Ovary (tissue), 9 donors: ENCODE data around the gene CACNG1. TPM values are rescaled to one million over a fixed set of nuclear protein-coding genes. Genes with fewer than 3 reads are reported as not detected.

Experiments used
- DNase-seq, 5 donors: peaks; one replicate each; pipeline ENCODE4 v3.0.0-alpha.2; 2019 to 2020
- H3K27ac ChIP-seq, 2 donors: fragments of 200-600 bp; one replicate each; pipeline versions ENCODE4 v1.5.1 to v1.8.0; 2019 to 2022
- H3K27me3 ChIP-seq: fragments of 200-600 bp; one replicate; pipeline ENCODE4 v1.8.0; 2022
- H3K36me3 ChIP-seq: fragments of 200-600 bp; sonication (generic); one replicate; pipeline ENCODE4 v1.5.1; 2019
- H3K4me1 ChIP-seq: one replicate; pipeline ENCODE4 v1.8.1; 2013; ENCODE audit warnings: mild to moderate bottlenecking, moderate library complexity; ENCODE audit not compliant: insufficient read depth
- H3K4me3 ChIP-seq: fragments of 200-600 bp; sonication (generic); one replicate; pipeline ENCODE4 v1.5.1; 2017
- H3K9me3 ChIP-seq, 2 donors: fragments of 200-600 bp in 1 of 2; sonication (generic) in 1 of 2; one replicate each; pipeline versions ENCODE4 v1.5.1 to v1.8.1; 2013 to 2019; ENCODE audit warnings: mild to moderate bottlenecking in 1 of 2, moderate library complexity in 1 of 2
- EP300 ChIP-seq: sonication (generic); formaldehyde crosslinking; IDR thresholded peaks from one replicate; pipeline ENCODE4 v1.6.1; 2017; ENCODE audit warnings: antibody characterized with exemption
- POLR2A ChIP-seq: fragments of 450-650 bp; IDR thresholded peaks from one replicate; pipeline ENCODE4 v1.6.1; 2017; ENCODE audit warnings: antibody characterized with exemption, mild to moderate bottlenecking, moderate library complexity
- intact Hi-C, 4 donors: fragments of 100-400 bp; cut with DNase I; formaldehyde crosslinking; loops; one replicate each; pipeline versions ENCODE4 v1.11.0 to v1.15.1; 2022 to 2023
- polyA plus RNA-seq, 2 donors: library from polyadenylated mRNA; stranded (reverse); fragments of 200-250 nt in 1 of 2; fragments of 350-450 nt in 1 of 2; fragmentation: Illumina TruSeq in 1 of 2; extraction: RNeasy Lipid Tissue Mini Kit (QIAGEN cat#74804) in 1 of 2; gene quantifications; one replicate each; pipeline ENCODE4 v1.2.3, GENCODE V29; 2013 to 2014
- total RNA-seq, 7 donors: library from RNA; depleted of rRNA in 2 of 7; stranded (reverse); fragments of >200 nt in 2 of 7; fragmentation: NEBNext Ultra II Directional in 3 of 7; extraction: Animal tissue kit (Norgen Biotek cat#: 25700) in 3 of 7; gene quantifications; one replicate each; pipeline versions ENCODE4 v1.1.0 to v1.2.4, GENCODE V29; 2016 to 2023
- TF ChIP-seq, protein P1 (sequence below), 3 donors: fragments of 450-650 bp in 2 of 3; fragments of 200-600 bp in 1 of 3; IDR thresholded peaks; one replicate each; pipeline versions ENCODE4 v1.5.1 to v1.8.0; 2016 to 2022; ENCODE audit warnings: antibody characterized with exemption in 3 of 3, mild to moderate bottlenecking in 1 of 3
- donor health status: DM: no; HTN: no; CAD: no; lungs with moderate emphysema.
- donor health status: DM: no; HTN: no; CAD: no.
- donor health status: Bipolar disorder and iron deficiency.
- donor health status: DM: yes; HTN: yes; CAD: no.
- donor health status: DM: no; HTN: no; CAD: no.
- donor health status: DM: yes; HTN: yes; CAD: no.

The CACNG1 gene
- total and polyA plus RNA-seq, 9 donors = 0.46 TPM; not detected in 8

DNA sequence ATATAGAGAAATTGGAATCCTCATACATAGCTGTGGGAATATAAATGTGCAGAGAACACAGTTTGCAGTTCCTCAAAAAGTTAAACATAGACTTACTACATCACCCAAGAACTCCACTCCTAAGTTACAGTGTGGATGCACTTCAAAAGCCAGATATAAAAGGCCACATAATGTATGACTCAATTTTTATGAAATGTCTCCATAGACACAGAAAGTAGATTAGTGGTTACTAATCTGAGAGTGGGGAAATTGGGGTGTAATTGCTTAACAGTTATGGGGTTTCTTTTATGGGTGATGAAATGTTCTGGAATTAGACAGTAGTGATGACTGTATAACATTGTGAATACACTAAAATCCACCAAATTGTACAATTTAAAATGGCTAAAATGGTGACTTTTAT lies 60.9 kb downstream of the CACNG1 start:
- no peak overlapping the region for H3K27ac ChIP-seq
- H3K9me3 ChIP-seq = no peaks in the 10 kb centered on the region
- peaks cover 3% of the 10 kb centered on the region for H3K4me1 ChIP-seq
- TF ChIP-seq EP300 (no peak), POLR2A (no peak)
- TF ChIP-seq, protein P1, sequence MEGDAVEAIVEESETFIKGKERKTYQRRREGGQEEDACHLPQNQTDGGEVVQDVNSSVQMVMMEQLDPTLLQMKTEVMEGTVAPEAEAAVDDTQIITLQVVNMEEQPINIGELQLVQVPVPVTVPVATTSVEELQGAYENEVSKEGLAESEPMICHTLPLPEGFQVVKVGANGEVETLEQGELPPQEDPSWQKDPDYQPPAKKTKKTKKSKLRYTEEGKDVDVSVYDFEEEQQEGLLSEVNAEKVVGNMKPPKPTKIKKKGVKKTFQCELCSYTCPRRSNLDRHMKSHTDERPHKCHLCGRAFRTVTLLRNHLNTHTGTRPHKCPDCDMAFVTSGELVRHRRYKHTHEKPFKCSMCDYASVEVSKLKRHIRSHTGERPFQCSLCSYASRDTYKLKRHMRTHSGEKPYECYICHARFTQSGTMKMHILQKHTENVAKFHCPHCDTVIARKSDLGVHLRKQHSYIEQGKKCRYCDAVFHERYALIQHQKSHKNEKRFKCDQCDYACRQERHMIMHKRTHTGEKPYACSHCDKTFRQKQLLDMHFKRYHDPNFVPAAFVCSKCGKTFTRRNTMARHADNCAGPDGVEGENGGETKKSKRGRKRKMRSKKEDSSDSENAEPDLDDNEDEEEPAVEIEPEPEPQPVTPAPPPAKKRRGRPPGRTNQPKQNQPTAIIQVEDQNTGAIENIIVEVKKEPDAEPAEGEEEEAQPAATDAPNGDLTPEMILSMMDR (IDR thresholded peaks at IDR 0.05) = no peak
- H3K27me3 ChIP-seq = no peaks in the 10 kb centered on the region
- no peaks in the 10 kb centered on the region for H3K36me3 ChIP-seq
- DNase-seq = no peak
- intact Hi-C loops = no loop called here
- H3K4me3 ChIP-seq = no peak overlapping the region

Other genes starting within 250 kb of the CACNG1 start
- gene CACNG5, start 209.4 kb upstream of the CACNG1 start, total RNA-seq = not detected
- not detected for gene CACNG5, start 209.4 kb upstream of the CACNG1 start, polyA plus RNA-seq
- 1 to 10 TPM in 1 of 7 donors, under 1 TPM in 4, not detected in 2; 0.15 to 4.9 (median 0.22) TPM for gene CACNG4, start 79.8 kb upstream of the CACNG1 start, total RNA-seq
- under 1 TPM; 0.02 to 0.22 TPM for gene CACNG4, start 79.8 kb upstream of the CACNG1 start, polyA plus RNA-seq
- gene HELZ, start 200.6 kb downstream of the CACNG1 start, total RNA-seq = 10 to 100 TPM; 45.3 to 72.8 (median 58.3) TPM
- 10 to 100 TPM in 1 of 2 donors, 1 to 10 TPM in 1; 8.4 to 20.1 TPM for gene HELZ, start 200.6 kb downstream of the CACNG1 start, polyA plus RNA-seq